GM12801 (cell line): Measurements from ENCODE around the gene TMPRSS9.

Experiments
- CTCF ChIP-seq: IDR thresholded peaks from one replicate; pipeline ENCODE4 v1.5.1; 2011; ENCODE audit warnings: control low read depth; ENCODE audit not compliant: insufficient read length; ENCODE audit errors: extremely low read depth

TMPRSS9 gene

GRCh38 chr19:2438178-2438577, 78.1 kb downstream of the TMPRSS9 start:
- TF ChIP-seq CTCF, result no peak

- TF ChIP-seq CTCF, result no peak
These were observed 80.5 kb downstream of the TMPRSS9 start for GRCh38 chr19:2440515-2440914.

GRCh38 chr19:2441096-2441752, 81.2 kb downstream of the TMPRSS9 start:
- no peak for TF ChIP-seq CTCF

GRCh38 chr19:2443116-2443784, 83.2 kb downstream of the TMPRSS9 start:
- no peak for TF ChIP-seq CTCF

- no peak for TF ChIP-seq CTCF
These were observed 83.7 kb downstream of the TMPRSS9 start for GRCh38 chr19:2443785-2444182.

- no peak for TF ChIP-seq CTCF
These were observed 84.4 kb downstream of the TMPRSS9 start for GRCh38 chr19:2444251-2445002.

GRCh38 chr19:2446381-2446780, 86.3 kb downstream of the TMPRSS9 start:
- TF ChIP-seq CTCF, result no peak
